Gastroesophageal sphincter (tissue), 3 donors: ENCODE measurements around the gene UCHL5.

Experiments used
- POLR2A ChIP-seq, 2 donors: fragments of 450-650 bp; IDR thresholded peaks; one replicate each; pipeline ENCODE4 v1.6.1; 2017; ENCODE audit warnings: antibody characterized with exemption in 2 of 2, mild to moderate bottlenecking in 2 of 2, moderate library complexity in 1 of 2
- TF ChIP-seq, protein P1 (sequence below), 4 experiments: fragments of 200-600 bp in 2 of 4; fragments of 450-650 bp in 2 of 4; sonication (generic) in 1 of 4; IDR thresholded peaks; one replicate each; pipeline ENCODE4 v1.5.1; 2017 to 2019; ENCODE audit warnings: antibody characterized with exemption in 4 of 4, mild to moderate bottlenecking in 2 of 4, moderate library complexity in 2 of 4

- TF ChIP-seq, protein P1, sequence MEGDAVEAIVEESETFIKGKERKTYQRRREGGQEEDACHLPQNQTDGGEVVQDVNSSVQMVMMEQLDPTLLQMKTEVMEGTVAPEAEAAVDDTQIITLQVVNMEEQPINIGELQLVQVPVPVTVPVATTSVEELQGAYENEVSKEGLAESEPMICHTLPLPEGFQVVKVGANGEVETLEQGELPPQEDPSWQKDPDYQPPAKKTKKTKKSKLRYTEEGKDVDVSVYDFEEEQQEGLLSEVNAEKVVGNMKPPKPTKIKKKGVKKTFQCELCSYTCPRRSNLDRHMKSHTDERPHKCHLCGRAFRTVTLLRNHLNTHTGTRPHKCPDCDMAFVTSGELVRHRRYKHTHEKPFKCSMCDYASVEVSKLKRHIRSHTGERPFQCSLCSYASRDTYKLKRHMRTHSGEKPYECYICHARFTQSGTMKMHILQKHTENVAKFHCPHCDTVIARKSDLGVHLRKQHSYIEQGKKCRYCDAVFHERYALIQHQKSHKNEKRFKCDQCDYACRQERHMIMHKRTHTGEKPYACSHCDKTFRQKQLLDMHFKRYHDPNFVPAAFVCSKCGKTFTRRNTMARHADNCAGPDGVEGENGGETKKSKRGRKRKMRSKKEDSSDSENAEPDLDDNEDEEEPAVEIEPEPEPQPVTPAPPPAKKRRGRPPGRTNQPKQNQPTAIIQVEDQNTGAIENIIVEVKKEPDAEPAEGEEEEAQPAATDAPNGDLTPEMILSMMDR (IDR thresholded peaks at IDR 0.05): no peak
- no peak for TF ChIP-seq POLR2A (IDR thresholded peaks at IDR 0.05)
These were observed 93.1 kb downstream of the UCHL5 start for GRCh38 chr1:192966073-192966472.
